GM19035 (cell line): ENCODE data around the gene DHRS9.
A peak's percentile ranks its signal among the peaks of the same experiment; 100 is the strongest.

ENCODE experiments used
- ATAC-seq: cut with Tn5 transposase; IDR thresholded peaks from one replicate; pipeline ENCODE4 v1.9.1; 2021; ENCODE audit not compliant: unreplicated experiment

The DHRS9 gene

DNA sequence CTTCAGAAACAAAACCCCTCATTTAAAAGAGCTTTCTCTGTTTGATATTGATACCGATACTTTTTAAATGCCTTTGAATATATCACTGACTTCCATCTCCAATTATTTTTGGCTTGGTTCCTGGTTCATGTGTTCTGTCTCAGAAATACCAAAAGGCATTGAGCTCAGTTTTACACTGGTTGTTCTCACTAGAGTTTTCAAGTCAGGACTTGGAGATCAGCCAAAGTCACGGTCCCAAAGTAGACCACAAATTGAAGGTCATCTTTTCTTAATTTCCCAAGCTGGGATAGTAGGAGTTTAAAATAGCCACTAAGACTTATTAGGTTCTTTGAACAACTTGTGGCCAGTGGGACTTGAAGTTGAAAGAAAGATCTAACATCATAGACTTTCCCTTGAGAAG is 24.2 kb downstream of the DHRS9 start:
- ATAC-seq: no peak

DNA sequence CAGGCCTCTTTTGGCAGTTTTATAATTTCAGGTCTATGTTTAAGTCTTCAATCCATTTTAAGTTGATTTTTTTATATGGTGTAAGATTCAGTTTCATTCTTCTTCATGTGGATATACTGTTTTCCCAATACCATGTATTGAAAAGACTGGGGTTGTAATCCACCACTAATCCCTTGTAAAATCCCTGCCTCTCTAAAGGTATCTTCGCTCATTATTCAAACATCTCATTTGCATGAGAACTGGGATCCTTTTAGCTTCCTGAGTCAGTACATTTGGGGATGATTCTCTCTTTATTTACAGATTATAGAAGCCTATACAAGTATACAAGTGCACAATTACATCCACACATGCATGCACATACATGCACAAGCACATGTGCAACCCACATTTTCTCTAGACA is 25.3 kb downstream of the DHRS9 start:
- ATAC-seq: no peak

DNA sequence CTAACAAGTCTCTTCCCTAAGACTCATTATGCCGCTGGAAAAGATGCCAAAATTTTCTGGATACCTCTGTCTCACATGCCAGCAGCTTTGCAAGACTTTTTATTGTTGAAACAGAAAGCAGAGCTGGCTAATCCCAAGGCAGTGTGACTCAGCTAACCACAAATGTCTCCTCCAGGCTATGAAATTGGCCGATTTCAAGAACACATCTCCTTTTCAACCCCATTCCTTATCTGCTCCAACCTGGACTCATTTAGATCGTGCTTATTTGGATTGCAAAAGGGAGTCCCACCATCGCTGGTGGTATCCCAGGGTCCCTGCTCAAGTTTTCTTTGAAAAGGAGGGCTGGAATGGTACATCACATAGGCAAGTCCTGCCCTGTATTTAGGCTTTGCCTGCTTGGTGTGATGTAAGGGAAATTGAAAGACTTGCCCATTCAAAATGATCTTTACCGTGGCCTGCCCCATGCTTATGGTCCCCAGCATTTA is 26.3 kb downstream of the DHRS9 start:
- ATAC-seq: no peak

DNA sequence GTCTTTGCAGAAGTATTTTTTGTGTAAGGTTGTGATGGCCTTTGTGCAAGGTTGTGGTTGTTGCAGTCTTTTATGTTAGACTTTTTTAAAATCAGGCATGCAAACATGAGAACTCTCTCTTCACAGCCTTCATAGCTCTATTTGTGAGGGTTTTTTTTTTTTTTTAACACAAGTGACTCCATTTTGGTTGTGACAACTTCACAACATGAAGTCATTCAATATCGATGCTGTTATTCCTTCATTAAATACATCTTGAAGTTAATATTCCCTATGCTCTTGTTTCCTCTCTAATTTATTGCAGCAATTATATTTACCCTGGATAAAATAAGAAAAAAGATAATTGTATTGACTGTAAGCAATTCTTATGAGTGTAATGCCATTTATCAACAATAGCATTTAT is 35.5 kb downstream of the DHRS9 start:
- no peak for ATAC-seq

DNA sequence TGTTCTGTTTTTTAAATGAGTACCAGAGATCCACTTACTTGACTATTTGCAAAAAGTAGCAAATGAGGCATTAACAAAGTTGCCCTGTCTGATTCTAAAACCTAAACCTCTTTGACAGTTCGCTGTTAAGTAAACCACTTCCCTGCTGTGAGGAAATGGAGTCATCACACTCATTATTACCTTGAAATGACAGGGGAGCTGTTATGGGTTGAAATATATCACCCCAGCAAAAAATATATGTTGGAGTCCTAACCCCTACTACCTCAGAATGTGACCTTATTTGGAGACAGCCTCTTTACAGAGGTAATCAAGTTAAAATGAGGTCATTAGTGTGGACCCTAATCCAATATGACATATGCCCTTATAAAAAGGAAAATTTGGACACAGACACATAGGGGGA is 36.1 kb downstream of the DHRS9 start:
- ATAC-seq: no peak

DNA sequence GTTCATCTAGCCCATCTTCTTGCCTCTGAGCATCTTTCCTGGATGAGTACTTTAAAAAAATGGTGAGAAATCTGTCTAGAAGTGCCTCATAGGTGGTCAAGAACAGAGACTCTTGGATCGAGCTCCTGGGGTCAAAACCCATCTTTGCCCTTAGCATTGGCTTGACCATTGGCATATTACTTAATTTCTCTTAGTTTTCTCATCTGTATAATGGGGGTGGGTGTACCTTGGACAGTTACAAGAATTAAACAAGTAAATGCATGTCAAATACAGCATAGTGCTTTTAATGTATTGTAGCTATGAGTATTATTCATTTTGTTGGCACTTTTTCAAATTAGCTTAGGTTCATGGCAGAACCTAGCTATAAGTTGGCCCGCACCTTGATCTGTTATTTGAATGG is 36.8 kb downstream of the DHRS9 start:
- no peak for ATAC-seq

DNA sequence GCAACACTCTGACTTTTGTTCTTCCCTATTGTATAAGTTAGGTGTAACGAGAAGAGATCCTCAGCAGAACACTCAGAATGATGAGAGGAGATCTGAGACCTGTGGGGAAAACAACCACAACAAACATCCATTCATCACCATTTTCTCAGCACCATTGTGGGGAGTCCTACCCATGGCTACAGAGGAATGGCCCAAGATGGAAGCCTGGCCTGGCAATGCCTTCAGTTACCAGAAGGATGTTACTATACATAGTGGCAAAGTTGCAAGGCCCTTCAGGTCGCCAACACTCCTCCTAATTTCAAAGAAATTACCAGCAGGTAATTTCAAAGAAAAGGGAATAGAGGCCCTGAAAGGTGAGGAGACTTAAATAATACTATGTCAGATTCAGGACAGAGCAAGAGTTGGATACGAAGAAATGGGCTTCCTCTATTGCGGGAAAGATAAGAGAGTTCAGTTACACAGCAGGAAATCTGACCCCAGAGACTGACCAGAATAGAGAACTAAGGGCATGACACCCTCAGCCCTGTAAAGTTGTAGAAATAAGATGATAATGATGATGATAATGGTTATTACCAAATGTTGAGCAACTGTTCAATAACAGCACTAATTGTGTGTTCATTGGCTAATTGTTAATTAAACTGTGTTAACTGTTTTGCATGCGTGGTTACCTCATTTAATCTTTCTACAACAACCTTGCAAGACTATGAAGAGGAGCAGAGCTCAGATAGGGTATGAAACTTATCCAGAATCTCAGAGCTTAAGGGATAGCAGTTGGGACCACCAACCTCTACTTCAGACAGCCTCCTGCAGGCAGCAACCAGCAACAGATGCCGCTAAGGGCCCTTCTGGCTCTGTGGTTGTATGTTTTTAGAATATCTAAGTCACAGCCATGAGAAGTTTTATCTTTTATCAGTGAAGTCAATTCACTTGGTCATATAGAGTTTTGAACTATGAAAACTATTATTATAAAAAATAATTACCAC is 37.5 kb downstream of the DHRS9 start:
- no peak for ATAC-seq

DNA sequence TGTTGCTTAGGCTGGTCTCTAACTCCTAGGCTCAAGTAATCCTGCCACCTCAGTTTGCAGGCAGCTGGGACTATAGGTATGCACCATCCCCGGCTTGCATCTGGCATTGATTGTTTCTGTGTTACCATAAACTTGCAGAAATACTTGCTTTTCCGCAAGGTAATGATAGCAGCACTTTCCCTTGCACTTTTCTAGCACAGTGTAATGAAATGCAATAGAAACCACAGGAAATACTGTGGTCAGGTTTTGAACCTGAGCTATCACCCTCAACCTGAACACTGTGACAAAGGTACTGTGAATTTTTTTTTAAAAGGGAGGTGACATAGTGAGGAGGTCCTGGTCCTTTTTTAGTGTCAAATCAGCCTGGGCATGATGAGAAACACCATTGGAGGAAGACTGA is 38.3 kb downstream of the DHRS9 start:
- ATAC-seq: peak; percentile 74

DNA sequence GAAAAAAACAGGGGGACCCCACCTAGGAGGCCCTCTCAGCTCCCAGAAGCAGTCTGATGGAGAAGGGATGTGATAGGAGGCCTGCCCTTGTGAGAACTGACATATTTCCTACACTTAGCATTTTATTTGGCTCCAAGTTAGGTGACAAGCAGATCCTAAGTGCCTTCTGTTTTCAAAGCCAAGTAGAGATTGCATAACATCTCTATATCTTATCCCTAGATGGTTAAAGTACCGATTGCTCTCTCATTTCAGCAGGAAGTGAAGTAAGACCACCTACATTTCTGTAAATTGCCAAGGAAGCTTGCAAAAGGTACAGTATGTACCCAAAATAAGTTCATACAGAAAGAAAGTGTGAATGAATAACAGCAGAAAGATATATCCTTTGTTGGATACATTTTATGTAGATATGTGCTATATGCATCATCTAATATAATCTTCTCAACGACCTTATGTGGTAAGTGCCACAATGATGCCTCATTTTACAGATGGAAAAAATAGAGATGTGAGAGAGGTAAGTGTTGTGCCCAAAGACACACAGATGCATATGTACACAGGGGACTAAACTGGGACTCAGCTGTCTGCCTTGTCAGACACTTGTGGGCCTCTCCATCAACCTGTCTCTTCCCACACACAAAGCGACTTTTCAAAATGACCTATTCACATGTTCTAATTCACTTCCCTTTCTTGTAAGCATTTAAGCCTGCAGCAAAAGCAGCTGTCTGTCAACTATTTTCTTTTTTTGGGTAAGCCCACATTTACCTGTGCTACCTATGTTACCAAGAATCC is 38.9 kb downstream of the DHRS9 start:
- ATAC-seq: no peak

DNA sequence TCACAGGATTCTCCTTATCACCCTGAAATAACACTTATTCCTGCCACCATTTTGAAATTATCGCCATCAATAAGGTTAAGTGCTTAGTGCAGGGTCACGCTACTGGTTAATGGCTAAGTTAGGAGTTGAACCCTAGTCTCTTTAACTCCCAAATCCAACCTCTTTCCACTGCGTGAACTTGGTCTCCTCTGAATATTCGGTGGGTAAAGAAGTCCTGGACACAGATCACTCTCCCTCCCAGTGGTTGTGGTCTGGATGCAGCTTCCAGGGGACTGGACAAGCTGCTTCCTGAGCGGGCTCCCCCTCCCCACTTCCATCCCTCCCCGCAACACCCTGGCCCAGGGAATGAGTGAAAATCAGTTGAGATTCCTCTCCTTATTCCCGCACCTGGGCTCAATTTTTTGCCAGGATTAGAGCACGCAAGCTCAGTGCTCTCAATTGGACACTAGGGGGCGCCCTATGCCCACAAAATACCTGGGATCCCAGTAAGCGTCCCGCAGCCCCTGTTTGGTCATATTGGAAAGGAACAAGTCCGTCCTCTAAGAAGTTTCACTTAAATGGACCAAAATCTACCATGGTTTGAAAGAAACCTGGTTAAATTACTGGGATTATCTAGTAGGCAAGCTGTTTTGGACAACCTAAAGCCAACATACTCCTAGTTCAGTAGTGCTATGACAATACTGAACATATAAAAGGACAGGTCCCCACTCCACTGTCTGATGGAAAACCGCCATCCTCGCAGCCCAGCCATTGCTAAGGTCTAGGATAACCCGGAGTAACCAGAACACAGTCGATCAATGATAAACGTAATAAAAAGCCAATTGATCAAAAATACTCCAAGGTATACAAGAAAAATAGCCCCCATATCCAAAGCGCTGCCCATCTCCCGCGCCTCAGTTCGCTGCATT is 40.4 kb downstream of the DHRS9 start:
- no peak for ATAC-seq

DNA sequence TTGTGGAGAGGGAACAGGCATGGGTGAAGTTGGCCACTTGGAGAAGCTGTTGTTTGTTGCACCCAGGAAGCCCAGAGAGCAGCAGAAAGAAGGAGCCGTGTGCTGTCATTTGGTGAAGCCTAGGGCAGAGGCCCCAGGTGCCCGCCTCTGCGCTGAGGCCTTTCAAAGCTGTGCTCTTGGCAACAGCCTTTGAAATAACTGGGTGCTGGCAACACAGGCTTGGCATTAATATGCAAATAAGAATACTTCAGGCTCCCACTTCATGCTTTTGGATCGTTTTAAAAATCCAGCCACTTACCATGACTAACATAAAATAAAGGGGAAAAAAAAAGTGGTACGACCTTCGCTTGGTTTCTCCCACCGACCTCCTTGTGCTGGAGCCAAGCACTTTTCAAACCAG is 41.1 kb downstream of the DHRS9 start:
- no peak for ATAC-seq

DNA sequence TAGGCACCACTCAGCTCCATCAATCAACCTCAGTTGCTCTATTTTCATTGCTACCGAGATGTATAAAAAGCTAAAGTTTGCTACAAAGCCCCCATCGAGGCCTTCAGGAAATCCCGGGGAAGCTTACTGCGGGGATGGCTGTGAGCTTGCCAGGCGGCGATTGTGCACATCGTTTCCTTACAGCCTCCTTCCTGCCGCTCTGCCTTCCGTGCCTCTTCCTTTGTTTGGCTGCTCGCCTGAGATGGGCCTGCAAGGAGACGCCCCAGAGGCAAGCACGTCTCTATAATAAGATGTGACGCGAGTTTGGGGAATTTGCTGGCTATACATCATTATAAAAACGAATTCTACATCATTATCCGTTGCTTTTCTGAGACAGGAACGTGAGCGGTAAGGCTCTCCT is 41.6 kb downstream of the DHRS9 start:
- ATAC-seq: no peak

DNA sequence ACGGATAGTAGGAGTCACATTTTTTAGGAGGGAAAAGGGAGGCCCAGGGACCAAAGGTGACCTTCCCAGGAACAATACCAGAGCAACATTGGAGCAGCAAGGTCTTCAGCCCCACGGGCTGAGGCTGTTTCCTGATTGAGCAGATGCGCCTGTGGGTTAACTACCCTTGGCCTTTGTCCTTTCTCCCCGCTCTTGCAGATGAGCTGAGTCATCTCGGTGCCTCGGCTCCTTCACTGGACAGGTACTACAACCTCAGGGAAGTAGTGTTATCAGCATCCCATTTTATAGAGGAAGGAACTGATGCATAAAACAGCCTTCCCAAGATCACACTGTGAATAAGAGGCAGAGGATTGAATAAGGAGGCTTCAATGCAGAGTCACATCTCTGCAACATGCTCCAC is 43.5 kb downstream of the DHRS9 start:
- no peak for ATAC-seq

DNA sequence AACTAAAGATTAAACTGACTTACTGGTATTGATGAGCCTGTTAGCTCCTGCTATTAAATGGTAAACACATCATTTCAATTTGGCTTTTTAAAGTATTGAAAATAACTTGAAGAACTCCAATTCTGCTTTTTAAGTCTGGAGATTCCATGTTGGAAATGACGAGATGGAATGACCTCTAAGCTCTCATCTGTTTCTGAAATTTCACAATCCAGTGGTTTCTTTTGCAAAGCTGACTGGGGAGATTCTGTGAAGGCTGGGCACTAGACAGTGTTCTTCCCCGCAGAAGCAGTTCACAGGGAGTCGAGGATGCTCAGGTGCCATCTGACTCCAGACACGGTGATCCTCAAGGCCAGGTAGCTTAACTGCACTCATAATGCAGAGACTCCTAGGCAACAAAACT is 44.7 kb downstream of the DHRS9 start:
- ATAC-seq: no peak

DNA sequence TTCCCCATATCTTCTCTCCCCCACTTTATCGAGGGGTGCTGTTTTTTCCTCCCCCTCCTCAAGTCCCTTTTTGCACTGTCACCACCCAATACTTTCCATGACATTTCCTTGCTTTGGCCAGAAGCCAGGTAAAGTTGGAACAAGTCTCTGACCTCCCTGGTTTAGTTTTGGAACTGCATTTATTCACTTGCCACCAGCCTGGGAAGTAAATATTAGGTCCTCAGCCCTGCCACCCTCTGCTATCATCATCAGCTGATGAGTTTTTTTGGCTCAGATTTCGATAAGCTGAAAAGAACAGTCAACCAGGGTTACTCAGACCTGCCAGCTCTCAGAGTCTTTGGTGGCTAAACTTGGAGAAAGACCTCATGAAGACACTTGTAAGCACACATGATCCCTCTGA is 47.0 kb downstream of the DHRS9 start:
- ATAC-seq: no peak

DNA sequence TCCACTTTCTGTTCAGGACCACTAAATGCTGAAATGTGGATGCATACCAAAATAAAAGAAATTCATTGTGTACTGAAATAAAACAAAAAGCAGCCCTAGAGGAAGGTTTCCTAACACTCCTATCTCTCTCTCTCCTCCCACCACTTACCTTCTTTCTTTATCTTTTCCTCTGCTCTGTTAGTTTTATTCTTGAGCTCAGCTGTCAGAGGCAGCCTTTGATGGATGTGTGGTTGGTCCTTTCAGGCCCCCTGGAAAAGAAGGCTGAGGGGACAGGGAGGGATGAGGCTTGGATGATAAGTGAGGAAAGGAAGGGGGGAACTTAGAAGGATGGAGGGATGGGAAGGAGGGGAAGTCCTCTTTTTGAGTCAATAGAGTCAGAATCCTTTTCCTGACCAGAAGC is 47.6 kb downstream of the DHRS9 start:
- no peak for ATAC-seq

DNA sequence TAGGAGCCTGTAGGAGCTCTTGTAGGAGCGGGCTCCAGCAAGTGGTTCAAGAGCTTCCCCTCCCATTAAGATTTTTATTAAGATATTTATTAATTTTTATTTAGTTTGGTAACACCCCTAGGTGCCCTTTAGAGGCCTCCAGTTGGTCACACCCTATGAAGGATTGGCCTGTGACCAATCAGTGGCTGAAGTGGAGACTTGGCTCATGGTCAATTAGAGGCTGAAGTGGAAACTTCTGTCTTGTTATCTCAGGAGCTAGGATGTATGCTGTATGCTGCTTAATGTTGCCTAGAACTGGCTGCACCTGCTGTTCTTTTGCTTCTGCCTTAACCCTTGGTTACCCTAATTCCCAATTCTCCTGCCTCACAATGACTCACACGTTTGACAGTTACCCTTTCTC is 48.7 kb downstream of the DHRS9 start:
- no peak for ATAC-seq

DNA sequence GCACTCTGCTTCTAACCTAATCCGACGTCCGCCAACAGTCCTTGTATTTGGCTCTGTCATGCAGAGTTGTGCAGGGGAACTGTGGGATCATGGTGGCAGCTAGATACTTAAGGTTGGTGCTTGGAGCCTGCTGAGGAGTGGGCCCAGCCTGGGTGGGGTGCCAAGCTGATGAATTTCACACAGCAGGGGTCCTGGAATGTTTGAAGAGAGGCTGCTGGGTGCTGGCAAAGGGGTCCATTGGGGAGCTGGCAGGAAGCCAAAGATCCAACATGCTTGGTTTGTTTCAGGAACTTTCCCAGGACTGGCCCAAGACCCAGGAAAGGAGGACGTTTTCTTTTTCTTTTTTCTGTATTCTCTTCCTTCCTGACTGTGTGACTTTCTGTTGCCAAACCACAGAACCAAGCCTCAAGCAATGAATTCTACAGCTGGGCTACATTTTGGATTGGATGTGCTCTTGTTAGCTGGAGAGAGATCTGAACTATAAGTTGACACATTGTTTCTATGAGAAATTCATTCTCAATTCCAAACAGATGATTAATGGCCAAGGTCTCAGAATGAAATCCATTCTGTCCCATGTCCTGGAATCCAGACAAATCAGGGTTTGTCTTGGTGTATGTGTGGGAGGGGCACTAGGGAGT is 49.9 kb downstream of the DHRS9 start:
- no peak for ATAC-seq

DNA sequence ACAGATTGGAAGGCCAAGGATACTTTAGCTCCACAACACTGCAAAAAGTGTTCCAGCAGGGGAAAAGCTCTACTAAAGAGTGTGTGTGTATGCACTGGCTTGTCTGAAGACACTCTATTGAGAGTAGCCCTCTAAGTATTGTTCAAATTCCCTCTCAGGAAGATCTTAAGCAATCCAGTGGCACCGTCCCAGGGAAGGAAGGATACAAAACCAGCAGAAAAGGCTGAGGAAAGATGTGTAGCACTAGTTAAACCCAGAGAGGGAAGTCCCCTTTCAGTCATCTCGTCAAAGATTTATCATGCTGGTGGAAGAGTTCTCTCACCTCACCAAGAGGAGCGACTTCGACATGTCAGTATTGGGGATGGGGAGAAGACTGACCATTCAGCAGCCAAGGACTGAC is 50.5 kb downstream of the DHRS9 start:
- ATAC-seq: no peak

DNA sequence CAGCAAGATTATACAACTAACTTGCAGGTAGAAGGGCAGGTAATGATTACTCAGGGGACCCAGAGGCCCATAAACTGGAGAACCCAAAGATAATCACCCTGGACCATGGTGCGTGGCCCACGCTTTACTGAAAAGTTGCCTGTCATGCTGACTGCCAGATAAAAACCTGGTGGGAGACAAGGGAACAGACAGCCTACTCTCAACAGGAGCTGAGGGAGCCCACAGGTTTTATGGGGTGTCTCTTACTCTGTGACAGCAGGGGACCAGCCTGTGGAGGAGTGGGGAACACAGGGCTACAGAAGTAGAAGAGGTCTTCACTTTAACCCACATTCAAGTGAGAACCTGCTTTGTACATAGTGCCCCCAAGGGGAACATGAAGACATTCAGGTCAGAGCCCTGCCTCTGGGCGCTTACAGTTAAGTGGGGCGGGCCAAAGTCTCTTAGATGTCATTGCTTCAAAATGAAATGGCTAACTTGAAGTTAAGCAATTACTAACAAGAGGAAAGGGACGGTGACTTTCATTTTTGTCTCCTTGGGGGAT is 60.4 kb downstream of the DHRS9 start:
- ATAC-seq: no peak
